GM18861 (cell line): ENCODE results near the gene KLHL17.

ENCODE experiments used
- ATAC-seq: cut with Tn5 transposase; IDR thresholded peaks from one replicate; pipeline ENCODE4 v1.9.1; 2021; ENCODE audit not compliant: unreplicated experiment

Gene KLHL17

DNA sequence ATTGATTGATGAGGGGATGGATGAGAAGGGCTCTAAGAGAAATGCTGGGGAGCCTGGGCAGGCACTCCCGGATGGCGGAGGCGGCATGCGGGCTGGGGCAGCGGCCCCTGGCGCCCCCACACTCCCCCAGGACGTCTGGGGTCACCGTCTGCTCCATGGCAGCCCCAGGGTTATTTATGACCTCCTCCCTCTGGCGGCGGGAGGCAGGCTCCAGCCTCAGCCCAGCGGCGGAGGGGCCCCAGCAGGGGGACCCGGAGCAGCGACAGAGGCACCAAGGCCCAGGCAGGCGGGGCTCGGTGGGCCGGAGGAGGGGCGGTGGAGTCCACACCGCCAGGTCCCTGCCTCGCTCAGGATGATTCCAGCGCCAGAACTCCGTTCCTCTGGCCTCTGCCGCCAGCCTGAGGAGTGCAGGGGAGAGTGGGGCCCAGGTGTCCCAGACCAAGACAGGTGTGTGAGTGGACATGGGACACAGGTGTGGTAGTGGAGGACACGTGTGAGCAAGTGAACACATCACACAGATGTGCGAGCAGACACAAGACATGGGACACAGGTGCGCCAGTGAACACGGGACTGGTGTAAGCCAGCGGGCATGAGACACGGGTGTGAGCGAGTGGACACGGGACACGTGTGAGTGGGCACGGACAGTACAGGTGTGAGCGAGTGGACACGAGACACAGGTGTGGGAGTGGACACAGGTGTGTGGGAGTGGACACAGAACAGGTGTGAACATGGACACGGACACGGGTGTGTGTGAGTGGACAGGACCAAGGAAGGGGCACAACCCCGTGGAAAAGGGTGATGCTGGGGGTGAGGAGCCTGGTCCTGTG is 39.2 kb upstream of the KLHL17 start:
- no peak for ATAC-seq

DNA sequence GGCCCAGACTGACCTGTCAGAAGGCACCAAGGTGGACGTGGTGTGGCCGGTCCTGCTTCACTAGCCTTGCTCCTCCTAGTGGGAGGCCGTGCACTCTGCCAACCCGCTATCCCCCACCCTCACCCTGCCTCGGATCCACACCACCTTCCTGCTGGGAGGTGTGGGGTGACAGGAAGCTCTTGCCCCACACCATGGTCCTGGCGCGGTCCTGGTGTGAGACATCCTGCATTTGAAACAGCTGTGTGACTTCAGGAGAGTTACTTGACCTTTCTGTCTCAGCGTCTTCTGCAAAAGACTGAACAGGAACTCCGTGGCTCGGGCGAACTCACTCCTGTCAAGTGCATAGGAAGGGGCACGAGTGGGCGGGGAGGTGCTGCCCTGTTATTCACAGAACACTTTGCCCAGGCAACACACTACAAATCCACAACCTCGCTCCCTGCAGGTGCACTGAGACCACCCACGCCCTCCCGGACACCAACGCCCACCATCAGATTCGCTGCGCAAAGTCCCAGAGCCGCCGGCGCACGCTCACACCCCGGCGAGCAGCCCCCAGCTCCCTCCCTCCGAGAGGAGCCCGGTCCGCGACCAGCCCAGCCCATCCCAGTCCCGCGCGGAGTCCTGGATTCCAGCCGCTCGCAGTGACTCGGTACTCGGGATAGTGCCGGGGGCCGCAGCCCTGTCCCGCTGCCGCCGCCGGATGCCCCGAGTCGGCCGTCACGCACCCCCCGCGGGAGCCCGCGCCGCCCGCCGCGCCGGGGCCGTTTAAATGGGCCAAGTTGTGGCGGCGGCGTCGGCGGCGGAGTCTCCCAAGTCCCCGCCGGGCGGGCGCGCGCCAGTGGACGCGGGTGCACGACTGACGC is 37.0 kb upstream of the KLHL17 start, which contains the start of gene SAMD11:
Gene SAMD11 (plus strand): TSS at position 793 of the 860 bp plus-strand sequence. CDS start 509 bp downstream, outside the sequence.
- ATAC-seq: no peak

DNA sequence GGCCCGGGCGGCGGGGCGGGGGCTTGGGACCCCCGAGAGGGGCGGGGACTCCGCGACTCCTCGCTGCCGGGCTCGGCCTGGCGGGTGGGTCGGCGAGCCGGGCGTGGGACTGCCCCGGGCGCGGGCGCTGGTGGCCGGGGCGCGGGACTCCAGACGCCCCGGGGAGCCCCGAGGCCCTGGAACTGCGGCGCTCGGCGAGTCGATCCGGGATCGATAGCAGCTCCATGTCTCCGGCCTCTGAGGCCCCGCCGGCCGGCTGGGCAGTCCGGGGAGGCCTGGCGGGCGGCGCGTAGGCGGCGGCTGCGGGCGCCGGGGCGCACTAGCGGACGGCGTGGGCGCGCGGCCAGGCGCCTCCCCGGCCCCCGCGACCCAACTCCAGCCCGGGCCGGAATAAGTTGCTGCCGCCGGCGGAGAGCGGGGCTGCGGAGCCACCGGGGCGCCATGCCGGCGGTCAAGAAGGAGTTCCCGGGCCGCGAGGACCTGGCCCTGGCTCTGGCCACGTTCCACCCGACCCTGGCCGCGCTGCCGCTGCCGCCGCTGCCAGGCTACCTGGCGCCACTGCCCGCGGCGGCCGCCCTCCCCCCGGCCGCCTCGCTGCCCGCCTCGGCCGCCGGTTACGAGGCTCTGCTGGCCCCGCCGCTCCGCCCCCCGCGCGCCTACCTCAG is 36.3 kb upstream of the KLHL17 start:
- no peak for ATAC-seq

DNA sequence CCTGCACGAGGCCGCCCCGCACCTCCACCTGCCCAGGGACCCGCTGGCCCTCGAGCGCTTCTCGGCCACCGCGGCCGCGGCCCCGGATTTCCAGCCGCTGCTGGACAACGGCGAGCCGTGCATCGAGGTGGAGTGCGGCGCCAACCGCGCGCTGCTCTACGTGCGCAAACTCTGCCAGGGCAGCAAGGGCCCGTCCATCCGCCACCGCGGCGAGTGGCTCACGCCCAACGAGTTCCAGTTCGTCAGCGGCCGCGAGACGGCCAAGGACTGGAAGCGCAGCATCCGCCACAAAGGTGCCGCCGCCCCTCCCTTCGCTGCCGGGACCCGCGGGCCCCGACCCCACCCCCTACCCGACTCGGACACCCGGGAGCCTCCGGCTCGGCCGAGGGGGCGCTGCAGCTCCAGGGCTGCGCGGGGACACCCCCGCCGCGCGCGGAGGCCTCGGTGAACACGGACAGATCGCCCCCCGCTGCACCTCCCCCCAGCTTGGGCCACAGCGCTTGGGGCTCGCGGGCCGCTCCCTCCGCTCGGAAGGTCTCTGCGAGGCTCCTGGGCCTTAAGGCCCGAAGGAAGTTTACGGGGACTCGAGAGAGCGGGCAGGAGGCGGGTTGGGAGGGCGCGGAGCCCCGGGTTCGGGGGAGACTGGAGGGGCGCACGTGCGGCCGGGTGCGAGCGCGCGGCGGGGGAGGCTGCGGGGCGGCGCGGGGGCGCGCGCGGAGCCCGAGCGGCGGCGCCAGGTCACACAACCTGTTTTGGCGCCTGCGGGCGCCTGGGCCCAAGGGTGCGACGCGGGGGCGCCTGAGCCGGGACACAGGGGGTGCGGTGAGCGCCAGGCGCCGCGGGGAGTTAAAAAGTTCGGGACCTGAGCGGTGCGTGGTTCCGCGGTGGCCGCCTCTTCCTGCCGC is 35.5 kb upstream of the KLHL17 start:
- ATAC-seq: no peak

DNA sequence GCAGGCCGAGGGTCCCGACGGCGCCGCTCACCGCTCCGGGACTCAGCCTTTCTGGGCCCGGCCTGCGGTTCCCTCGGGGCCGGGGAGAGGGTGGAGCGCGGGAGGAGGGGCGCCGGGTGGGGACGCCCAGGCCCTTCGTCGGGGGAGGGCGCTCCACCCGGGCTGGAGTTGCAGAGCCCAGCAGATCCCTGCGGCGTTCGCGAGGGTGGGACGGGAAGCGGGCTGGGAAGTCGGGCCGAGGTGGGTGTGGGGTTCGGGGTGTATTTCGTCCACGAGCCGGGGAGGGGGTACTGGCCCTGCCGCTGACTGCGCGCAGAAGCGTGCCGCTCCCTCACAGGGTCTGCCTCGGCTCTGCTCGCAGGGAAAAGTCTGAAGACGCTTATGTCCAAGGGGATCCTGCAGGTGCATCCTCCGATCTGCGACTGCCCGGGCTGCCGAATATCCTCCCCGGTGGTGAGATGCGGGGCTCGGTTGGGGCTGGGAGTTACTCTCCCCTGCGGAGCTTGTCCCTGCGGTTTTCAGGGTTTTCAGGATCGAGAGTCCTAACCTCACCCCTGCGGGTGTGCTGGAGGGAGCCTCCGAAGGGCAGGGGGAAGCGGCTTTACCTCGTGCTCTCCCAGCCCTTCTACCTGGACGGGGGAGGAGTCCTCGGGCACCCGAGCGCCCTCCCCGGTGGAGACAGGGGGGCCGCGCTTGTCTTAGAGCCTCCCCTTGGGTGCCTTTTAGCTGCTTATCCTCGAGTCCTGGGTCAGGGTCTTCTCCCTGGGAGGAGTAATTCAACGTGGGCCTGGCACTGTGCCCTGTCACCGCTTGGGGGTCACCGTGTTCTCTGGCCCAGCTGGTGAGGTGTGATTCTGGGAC is 34.6 kb upstream of the KLHL17 start:
- ATAC-seq: no peak

DNA sequence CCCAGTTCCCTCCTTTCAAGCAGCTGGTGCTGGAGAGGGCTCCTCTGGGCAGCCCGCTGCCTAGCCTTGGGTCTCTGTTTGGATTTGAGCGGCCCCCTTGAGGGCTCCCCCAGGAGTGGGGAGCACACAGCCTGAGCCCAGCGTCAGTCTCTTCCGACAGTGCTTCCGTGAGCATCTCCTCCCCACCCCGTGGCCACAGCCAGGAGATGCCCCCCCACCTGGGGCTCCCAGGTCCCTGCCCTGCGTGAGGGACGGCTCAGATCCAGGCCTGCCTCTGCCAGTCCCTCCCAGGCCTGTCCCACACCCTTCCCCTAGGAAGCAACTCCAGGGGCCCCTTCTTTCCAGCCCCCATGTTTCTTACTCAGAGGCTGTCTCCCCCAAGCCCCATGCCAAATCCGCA is 33.1 kb upstream of the KLHL17 start:
- ATAC-seq: no peak

DNA sequence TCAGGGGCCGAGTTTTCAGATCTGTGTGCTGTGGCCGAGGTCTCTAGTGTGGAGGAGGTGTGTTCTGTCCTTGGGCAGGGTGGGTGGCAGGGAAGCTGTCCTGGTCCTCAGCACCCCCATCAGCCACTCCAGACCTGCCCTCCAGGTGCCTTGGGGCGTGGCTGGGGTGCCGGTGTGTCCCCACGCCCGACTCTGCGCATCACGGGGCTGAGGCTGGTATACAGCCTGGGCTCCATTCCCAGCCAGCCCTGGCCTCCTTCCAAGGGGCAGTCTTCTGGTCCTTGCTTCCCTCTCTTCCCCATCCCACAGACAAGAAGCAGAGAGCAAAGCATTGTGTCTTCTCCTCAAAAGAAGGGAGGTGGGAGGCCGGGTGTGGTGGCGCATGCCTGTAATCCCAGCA is 32.6 kb upstream of the KLHL17 start:
- no peak for ATAC-seq

DNA sequence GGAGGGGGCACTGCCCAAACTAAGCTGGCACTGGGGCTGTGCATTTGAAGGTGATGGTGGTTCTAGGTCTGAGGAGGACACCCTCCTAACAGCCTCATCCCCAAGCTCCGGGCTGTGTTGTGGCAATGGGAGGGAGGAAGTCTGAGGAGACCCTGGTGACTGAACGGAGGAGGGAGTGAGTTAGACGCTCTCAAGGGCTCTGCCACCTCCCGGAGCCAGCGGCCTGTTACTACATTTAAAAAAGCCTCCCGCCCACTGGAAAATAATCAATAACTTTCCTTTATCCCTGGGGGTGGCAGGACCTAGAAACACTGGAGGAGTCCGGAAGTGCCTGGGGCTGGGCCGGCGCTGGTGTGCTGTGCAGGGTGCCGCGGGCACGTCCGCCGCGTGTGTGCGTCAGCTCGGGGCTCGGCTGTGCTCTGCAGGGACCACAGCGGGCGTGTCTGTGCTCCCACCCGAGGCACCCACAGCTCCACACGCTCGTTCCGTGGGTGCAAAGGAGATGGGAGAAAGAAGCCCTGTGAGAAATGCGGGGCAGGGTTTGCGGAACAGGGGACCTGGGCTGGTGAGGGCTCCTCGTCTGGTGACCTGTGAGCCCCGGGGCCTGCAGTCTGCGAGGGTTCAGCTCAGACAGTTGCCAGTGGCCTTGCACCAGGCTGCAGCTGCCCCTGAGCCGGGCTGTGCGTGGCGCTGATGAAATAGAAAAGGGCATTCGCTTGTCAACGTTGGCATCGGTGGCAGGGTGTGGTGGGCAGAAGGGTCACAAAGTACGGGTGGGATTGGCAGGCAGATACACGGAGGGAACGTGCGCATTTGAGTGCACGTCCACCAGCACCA is 31.3 kb upstream of the KLHL17 start:
- no peak for ATAC-seq

DNA sequence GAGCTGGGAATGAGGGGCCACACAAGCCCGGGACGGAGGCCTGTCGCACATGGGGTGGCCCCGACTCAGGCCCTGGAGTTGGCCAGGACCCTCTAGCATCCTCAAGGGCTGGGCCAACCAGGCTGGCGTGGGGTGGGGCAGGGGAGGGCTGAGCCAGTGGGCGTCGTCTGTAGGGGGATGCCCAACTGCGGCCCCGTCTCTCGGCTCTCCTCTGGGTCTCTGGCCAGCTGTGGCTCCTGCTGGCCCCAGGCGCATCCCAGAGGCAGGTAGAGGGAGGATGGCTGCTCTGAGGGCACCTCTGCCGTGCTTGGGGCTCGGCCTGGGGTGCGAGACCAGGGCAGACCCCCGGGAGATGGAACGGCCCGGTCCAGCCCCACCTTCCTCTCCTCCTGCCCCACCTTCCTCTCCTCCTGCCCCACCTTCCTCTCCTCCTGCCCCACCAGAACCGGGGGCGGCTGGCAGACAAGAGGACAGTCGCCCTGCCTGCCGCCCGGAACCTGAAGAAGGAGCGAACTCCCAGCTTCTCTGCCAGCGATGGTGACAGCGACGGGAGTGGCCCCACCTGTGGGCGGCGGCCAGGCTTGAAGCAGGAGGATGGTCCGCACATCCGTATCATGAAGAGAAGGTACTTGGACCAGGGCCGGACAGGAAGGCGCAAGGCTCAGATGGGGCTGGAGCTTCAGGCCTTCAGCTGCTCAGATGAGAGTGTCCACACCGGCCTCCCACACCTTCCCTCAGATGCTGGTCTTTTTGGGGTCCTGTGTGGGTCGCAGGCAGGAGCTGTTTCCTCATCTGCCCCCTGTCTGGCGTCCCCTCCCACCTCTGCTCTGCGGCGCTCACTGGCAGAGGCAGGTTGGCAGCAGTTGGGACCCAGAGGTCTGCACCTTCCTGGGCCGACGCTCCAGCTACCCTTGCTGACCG is 30.4 kb upstream of the KLHL17 start:
- no peak for ATAC-seq

DNA sequence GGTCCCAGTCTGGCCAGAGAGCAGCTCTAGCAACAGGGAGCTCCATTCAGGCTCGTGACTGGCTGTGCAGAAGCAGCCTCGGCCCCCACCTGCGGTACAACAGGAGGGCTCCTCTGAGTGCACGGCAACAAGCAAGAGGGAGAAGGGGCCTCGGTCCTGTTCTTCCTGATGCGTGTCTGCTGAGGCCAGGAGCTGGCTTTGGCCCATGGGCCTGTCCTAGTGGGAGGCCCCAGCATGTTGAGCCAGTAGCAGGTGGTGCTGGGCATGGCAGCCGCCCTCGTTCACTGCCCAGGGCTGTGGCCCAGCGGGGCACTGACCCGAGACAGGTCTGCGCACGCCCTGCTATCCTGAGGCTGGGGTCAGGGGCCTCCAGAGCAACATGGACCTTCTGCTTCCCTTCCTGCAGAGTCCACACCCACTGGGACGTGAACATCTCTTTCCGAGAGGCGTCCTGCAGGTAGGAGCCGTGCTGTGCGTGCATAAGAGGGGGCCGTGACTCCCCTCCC is 29.7 kb upstream of the KLHL17 start:
- ATAC-seq: no peak

DNA sequence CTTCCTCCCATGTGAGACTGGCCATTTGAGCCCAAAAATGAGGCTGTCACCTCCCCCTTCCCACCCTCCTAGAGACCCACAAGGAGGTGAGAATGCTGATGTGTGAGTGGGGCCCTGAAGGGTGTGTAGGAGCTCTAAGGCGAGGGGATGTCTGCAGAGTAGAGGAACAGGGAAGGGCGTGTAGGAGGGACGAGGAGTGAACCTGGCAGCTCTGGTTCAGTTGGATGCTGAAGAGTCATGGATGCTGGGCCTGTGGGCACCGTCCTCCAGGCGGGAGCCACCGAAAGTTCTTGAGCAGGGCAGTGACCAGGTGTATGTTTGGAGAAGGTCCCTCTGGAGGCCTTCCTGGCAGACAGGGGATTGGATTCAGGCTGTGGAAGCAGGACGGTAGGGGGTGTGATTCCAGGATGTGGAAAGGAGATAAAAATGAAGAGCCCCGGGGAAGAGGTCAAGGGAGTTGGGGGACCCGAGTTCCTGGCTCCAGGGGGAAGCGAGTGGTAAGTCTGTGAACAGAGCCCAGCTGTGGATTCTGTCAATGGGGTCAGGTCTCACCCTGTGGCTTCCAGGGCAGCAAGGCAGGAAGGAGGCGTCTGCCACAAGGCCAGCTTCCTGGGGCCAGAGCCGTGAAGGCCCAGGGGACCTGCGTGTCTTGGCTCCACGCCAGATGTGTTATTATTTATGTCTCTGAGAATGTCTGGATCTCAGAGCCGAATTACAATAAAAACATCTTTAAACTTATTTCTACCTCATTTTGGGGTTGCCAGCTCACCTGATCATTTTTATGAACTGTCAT is 28.8 kb upstream of the KLHL17 start:
- ATAC-seq: no peak

DNA sequence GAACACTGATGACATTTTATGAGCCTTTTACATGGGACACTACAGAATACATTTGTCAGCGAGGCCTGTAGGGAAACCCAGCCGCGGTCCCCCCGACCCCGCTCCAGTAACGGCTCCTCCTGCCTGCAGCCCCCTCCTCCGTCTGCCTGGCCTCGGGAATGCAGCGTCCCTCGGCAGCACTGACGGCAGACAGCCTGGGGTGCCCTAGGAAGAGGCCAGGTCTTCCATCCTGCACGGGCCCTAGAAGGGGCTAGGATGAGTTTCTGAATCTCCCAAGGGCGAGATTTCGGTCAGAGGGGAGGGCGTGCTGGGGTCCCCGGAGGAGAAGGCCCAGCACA is 28.2 kb upstream of the KLHL17 start:
- no peak for ATAC-seq

DNA sequence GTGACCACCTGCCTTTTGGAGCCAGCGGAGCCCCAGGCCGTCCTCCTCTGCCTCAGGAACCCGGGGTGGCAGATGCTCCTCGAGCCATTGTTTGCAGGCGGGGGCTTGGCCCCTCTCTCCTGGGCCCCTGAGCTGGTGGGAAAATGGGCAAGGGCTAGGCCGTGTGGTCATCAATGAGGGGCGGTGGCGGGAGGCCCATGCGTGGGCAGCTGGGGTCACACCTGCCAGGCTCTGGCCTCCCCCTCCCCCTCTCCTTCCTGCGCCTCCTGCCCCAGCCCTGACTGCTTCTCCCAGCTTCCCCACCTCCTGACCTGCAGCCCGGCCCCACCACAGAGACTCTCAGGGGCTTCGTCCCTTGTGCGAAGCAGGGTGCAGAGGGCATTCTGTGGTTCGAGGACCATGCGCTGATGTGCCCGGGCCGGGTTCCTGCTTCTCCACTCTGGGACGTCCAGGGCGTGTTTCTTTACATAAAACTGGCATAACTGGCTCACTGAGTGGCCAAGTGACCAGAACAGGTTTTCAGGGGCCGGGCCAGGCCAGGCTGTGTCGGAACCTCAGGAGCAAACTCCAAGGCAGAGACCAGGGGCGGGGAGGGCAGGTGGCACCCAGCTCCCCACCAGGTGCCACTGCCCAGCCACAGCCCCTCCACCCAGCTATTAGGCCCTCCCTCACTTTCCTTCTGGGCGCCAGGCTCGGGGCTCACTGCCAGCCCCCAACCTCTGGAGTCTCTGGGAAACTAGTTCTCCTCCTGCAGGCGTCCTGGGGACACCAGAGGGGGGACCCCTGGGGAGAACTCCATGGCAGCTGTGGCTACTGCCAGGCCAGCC is 27.4 kb upstream of the KLHL17 start:
- ATAC-seq: no peak

DNA sequence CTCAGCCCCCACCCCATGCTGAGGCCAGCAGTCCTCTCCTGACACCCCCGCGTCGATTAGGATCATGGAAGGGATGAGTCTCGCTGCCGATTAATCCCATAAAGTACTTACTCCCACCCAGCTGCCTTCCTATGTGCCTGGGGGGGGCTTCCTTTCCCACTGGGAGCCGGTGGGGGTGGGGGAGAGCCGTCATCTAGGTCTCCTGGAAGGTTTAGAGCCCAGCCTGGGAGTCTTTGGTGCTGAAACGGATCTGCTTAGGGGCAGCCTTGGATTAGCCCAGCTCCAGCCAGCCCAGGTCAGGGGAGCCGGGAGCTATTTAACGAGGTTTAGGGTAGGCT is 26.8 kb upstream of the KLHL17 start:
- no peak for ATAC-seq

DNA sequence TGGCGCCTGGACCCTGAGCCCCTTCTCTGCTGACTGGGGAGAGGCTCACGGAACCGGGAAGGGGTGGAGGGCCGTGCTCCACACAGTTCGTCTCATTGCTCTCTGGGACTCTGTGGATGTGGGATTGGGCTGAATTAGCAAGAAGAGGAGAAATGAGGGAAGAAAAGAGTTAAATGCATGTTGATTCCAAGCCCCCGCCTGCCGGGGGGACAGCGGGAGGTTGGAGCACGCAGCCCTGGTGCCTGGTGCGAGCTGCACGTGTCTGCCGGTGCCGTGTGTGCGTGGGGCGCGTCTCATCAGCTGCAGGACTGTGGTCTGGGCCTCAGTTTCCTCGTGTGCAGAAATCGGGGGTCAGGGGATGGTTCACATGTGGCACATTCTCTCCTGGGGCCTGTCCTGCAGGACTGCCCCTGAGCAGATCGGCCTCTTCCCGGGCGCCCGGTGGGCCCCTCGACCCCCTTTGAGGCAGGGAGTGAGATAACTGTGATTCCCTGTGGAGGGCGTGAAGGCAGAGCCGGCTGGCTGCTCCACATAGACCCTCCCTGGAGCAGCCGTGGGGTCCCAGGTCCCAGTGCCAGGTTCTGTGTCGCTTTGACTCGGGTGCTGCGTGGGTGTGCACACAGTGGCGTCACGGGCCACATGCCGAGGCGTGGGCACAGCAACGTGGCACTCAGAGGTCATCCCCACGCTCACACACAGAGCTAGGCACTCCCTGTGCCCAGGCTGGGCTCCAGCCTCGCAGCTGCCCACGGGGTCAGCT is 25.2 kb upstream of the KLHL17 start:
- ATAC-seq: no peak
